ENCODE results near the gene DNAAF6.

- TF ChIP-seq CTCF (IDR thresholded peaks at IDR 0.05) (no peak), POLR2A (IDR thresholded peaks at IDR 0.05) (no peak)
Measured at GRCh38 chrX:107206697-107207065, 270 bp downstream of the DNAAF6 start.

Data from lower leg skin (tissue), 3 donors.